Loucy (cell line): ENCODE results near the gene SBF2.
"Not testable (repeated sequence)": the region's sequence is repeated elsewhere in the genome, so short reads cannot be mapped to it uniquely, and the experiment has no call there.

Experiments used
- H2AFZ ChIP-seq: fragments of 200-600 bp; sonication (generic); 2 replicates; pipeline ENCODE4 v1.6.0; 2016; ENCODE audit warnings: antibody characterized with exemption, mild to moderate bottlenecking, low read length, moderate library complexity
- H3F3A ChIP-seq: fragments of 200-600 bp; 2 replicates; pipeline ENCODE4 v1.6.0; 2016; ENCODE audit warnings: antibody characterized with exemption, low read depth, mild to moderate bottlenecking
- H3K27me3 ChIP-seq: fragments of 200-600 bp; sonication (generic); 2 replicates; pipeline ENCODE4 v1.6.1; 2014; ENCODE audit warnings: low read length, mild to moderate bottlenecking; ENCODE audit not compliant: insufficient read depth, poor library complexity, severe bottlenecking
- H3K36me3 ChIP-seq: fragments of 200-600 bp; sonication (generic); 2 replicates; pipeline ENCODE4 v1.6.1; 2016; ENCODE audit warnings: low read length; ENCODE audit not compliant: insufficient read depth
- H3K4me1 ChIP-seq: fragments of 200-600 bp; sonication (generic); 2 replicates; pipeline ENCODE4 v1.5.1; 2014; ENCODE audit warnings: low read length, mild to moderate bottlenecking; ENCODE audit not compliant: insufficient read depth, poor library complexity, severe bottlenecking
- H3K4me2 ChIP-seq: fragments of 200-600 bp; sonication (generic); 2 replicates; pipeline ENCODE4 v1.6.0; 2014; ENCODE audit warnings: antibody characterized with exemption, low read length, low read depth, mild to moderate bottlenecking; ENCODE audit not compliant: poor library complexity, severe bottlenecking
- H3K4me3 ChIP-seq: fragments of 200-600 bp; sonication (generic); 2 replicates; pipeline ENCODE4 v1.5.1; 2014; ENCODE audit warnings: low read length, mild to moderate bottlenecking, mixed read lengths; ENCODE audit not compliant: poor library complexity, severe bottlenecking
- H3K79me2 ChIP-seq: fragments of 200-600 bp; sonication (generic); 2 replicates; pipeline ENCODE4 v1.6.1; 2014; ENCODE audit warnings: low read length; ENCODE audit not compliant: insufficient read depth
- H3K9ac ChIP-seq: fragments of 200-600 bp; sonication (generic); 2 replicates; pipeline ENCODE4 v1.6.0; 2014; ENCODE audit warnings: mild to moderate bottlenecking, low read depth, low read length, moderate library complexity; ENCODE audit not compliant: poor library complexity, severe bottlenecking
- H3K9me2 ChIP-seq: fragments of 200-600 bp; sonication (generic); replicated peaks from 2 replicates; pipeline ENCODE4 v1.6.1; 2016; ENCODE audit warnings: low read depth, low read length, mixed read lengths
- H3K9me3 ChIP-seq: fragments of 200-600 bp; sonication (generic); 2 replicates; pipeline ENCODE4 v1.6.1; 2014; ENCODE audit warnings: mild to moderate bottlenecking, antibody characterized with exemption, low read length, low read depth; ENCODE audit not compliant: insufficient read depth
- H4K20me1 ChIP-seq: fragments of 200-600 bp; sonication (generic); 2 replicates; pipeline ENCODE4 v1.6.0; 2014; ENCODE audit warnings: antibody characterized with exemption, low read length, mild to moderate bottlenecking; ENCODE audit not compliant: insufficient read depth, poor library complexity, severe bottlenecking
- EZH2phosphoT487 ChIP-seq: fragments of 200-600 bp; IDR thresholded peaks from 2 replicates; pipeline ENCODE4 v1.6.1; 2018; ENCODE audit warnings: antibody characterized with exemption, mild to moderate bottlenecking, moderate library complexity, borderline replicate concordance
- TF ChIP-seq, protein P1 (sequence below): fragments of 200-600 bp; sonication (generic); conservative IDR thresholded peaks from 2 replicates; pipeline ENCODE4 v1.5.1; 2014; ENCODE audit warnings: mild to moderate bottlenecking, antibody characterized with exemption, low read length

SBF2 gene

DNA sequence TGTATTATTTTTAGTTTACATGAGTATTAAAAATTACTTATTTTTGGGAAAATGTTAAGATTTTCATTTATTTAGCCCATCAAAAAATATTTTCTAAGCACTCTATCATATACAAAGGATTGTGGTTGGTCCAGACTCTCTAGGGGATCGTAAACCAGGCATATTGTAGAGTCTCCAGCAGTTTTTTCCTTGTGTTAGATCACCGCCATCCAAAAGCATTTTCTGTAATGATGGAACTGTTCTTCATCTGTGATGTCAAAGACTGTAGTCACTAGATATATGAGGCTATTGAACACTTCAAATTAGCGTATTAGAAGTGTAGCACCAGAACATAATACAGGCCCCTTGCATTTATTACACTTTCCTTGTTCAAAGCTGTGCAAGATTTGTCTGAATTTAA lies 154.9 kb downstream of the SBF2 start:
- Histone ChIP-seq H3F3A (no peaks in the 10 kb centered on the region), H2AFZ (no peak overlapping the region), H3K9ac (no peak overlapping the region), H3K79me2 (no peaks in the 10 kb centered on the region), H4K20me1 (no peaks in the 10 kb centered on the region), H3K4me3 (no peak overlapping the region), H3K27me3 (no peaks in the 10 kb centered on the region), H3K9me3 (peaks cover 8% of the 10 kb centered on the region; the same call in 1 of the 2 replicates), H3K9me2 (no peaks in the 10 kb centered on the region), H3K4me1 (no peaks in the 10 kb centered on the region), H3K4me2 (no peak overlapping the region), H3K36me3 (no peaks in the 10 kb centered on the region)
- TF ChIP-seq EZH2phosphoT487 = no peak
- TF ChIP-seq, protein P1, sequence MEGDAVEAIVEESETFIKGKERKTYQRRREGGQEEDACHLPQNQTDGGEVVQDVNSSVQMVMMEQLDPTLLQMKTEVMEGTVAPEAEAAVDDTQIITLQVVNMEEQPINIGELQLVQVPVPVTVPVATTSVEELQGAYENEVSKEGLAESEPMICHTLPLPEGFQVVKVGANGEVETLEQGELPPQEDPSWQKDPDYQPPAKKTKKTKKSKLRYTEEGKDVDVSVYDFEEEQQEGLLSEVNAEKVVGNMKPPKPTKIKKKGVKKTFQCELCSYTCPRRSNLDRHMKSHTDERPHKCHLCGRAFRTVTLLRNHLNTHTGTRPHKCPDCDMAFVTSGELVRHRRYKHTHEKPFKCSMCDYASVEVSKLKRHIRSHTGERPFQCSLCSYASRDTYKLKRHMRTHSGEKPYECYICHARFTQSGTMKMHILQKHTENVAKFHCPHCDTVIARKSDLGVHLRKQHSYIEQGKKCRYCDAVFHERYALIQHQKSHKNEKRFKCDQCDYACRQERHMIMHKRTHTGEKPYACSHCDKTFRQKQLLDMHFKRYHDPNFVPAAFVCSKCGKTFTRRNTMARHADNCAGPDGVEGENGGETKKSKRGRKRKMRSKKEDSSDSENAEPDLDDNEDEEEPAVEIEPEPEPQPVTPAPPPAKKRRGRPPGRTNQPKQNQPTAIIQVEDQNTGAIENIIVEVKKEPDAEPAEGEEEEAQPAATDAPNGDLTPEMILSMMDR = no peak

DNA sequence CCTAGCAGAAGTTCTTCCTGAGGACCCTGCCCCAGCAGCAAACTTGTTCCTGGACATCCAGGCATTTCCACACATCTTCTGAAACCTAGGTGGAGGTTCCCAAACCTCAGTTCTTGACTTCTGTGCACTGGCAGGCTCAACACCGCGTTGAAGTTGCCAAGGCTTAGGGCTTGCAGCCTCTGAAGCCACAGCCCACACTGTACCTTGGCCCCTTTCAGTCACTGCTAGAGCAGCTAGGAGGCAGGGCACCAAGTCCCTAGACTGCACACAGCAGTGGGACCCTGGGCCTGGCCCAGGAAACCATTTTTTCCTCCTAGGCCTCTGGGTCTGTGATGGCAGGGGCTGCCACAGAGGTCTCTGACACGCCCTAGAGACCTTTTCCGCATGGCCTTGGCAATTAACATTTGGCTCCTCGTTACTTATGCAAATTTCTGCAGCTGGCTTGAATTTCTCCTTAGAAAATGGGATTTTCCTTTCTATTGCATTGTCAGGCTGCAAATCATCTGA lies 159.0 kb downstream of the SBF2 start:
- Histone ChIP-seq H3K79me2 (no peaks in the 10 kb centered on the region), H3K36me3 (no peaks in the 10 kb centered on the region), H3K4me1 (no peaks in the 10 kb centered on the region), H3F3A (no peaks in the 10 kb centered on the region), H3K4me3 (no peak overlapping the region), H3K9me2 (no peaks in the 10 kb centered on the region), H3K9ac (no peak overlapping the region), H3K9me3 (peaks cover 8% of the 10 kb centered on the region; the same call in 1 of the 2 replicates), H2AFZ (no peak overlapping the region), H4K20me1 (no peaks in the 10 kb centered on the region), H3K4me2 (no peak overlapping the region), H3K27me3 (no peaks in the 10 kb centered on the region)
- no peak for TF ChIP-seq EZH2phosphoT487
- TF ChIP-seq, protein P1 = no peak

DNA sequence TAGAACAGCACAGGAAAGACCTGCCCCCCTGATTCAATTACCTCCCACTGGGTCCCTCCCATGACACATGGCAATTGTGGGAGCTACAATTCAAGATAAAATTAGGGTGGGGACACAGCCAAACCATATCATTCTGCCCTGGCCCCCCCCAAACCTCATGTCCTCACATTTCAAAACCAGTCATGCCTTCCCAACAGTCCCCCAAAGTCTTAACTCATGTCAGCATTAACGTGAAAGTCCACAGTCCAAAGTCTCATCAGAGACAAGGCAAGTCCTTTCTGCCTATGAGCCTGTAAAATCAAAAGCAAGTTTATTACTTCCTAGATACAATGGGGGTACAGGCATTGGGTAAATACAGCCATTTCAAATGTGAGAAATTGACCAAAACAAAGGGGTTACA lies 159.8 kb downstream of the SBF2 start:
- not testable (repeated sequence) for H3K4me2 ChIP-seq, H3K36me3 ChIP-seq, H3F3A ChIP-seq, H3K9ac ChIP-seq, H3K9me2 ChIP-seq, H3K79me2 ChIP-seq, H3K4me1 ChIP-seq, H3K9me3 ChIP-seq, H4K20me1 ChIP-seq, H2AFZ ChIP-seq, H3K27me3 ChIP-seq, H3K4me3 ChIP-seq

DNA sequence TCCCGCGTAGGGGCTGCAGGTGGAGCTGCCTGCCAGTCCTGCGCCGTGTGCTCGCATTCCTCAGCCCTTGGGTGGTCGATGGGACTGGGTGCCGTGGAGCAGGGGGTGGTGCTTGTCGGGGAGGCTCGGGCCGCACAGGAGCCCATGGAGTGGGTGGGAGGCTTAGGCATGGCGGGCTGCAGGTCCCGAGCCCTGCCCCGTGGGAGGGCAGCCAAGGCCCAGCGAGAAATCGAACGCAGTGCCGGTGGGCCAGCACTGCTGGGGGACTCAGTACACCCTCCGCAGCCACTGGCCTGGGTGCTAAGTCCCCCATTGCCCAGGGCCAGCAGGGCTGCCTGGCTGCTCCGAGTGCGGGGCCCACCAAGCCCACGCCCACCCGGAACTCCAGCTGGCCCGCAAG lies 160.8 kb downstream of the SBF2 start:
- H4K20me1 ChIP-seq, H3K27me3 ChIP-seq, H3K4me3 ChIP-seq, H3K9me2 ChIP-seq, H2AFZ ChIP-seq, H3K36me3 ChIP-seq, H3K4me2 ChIP-seq, H3K9me3 ChIP-seq, H3F3A ChIP-seq, H3K79me2 ChIP-seq, H3K9ac ChIP-seq, H3K4me1 ChIP-seq: not testable (repeated sequence)
